ENCODE measurements around the gene SHISA9.

Gene SHISA9

GRCh38 chr16:12876778-12877177 lies 24.6 kb upstream of the SHISA9 start:
- H3K4me1 ChIP-seq (ENCODE audit: control insufficient read depth, insufficient read depth, low read length) = peaks cover 20% of the 10 kb centered on the region
- no peaks in the 10 kb centered on the region for H3K36me3 ChIP-seq (ENCODE audit: control insufficient read depth, insufficient read depth, low read length, severe bottlenecking)
- no peak overlapping the region for H3K9ac ChIP-seq (ENCODE audit: low read length)
- no peak for DNase-seq (ENCODE audit: low read depth)
- no peaks in the 10 kb centered on the region for H3K9me3 ChIP-seq (ENCODE audit: control insufficient read depth, low read length)
- no peak overlapping the region for H3K4me3 ChIP-seq (ENCODE audit: low read length)
- H3K27me3 ChIP-seq (replicated peaks; ENCODE audit: control insufficient read depth, insufficient read depth, low read length) = no peaks in the 10 kb centered on the region

DNA sequence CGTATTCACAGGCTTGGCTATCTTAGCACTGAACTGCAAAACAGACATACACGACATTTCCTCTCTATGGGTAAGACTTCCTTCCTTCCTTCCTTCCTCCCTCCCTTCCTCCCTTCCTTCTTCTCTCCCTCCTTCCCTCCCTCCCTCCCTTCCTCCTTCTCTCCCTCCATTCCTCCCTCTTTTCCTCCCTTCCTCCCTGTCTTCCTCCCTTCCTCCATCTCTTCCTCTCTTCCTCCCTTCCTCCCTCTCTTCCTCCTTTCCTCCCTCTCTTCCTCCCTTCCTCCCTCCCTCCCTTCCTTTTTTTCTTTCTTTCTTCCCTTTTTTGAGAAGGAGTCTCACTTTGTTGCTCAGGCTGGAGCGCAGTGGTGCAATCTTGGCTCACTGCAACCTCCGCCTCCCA lies 22.4 kb upstream of the SHISA9 start:
- no peaks in the 10 kb centered on the region for H3K27me3 ChIP-seq (replicated peaks; ENCODE audit: control insufficient read depth, insufficient read depth, low read length)
- no peaks in the 10 kb centered on the region for H3K9me3 ChIP-seq (ENCODE audit: control insufficient read depth, low read length)
- no peak overlapping the region for H3K4me3 ChIP-seq (ENCODE audit: low read length)
- no peak for DNase-seq (ENCODE audit: low read depth)
- peaks cover 19% of the 10 kb centered on the region for H3K4me1 ChIP-seq (ENCODE audit: control insufficient read depth, insufficient read depth, low read length)
- H3K36me3 ChIP-seq (ENCODE audit: control insufficient read depth, insufficient read depth, low read length, severe bottlenecking) = no peaks in the 10 kb centered on the region
- H3K9ac ChIP-seq (ENCODE audit: low read length) = no peak overlapping the region

DNA sequence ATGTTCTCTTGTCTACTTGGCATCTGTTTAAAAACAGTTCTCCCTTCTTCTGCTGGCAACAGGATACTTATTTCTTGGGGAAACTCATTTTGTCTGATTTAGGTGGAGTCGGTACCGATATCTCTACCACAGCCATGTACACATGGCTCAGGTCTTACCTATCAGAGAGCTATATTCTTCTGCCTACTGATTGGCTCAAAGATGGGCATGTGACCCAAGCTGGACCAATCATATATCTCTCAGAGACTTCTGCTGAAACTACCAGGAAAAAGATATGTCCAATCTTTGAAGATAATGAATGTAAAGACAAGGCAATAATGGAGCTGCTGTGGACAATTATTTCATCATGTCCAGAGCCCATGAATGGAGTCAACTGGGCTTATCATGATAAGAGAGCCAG lies 21.6 kb upstream of the SHISA9 start:
- H3K9ac ChIP-seq (ENCODE audit: low read length) = no peak overlapping the region

GRCh38 chr16:12881182-12881581 lies 20.2 kb upstream of the SHISA9 start:
- Histone ChIP-seq H3K4me1 (ENCODE audit: control insufficient read depth, insufficient read depth, low read length) (peaks cover 13% of the 10 kb centered on the region), H3K4me3 (ENCODE audit: low read length) (no peak overlapping the region)
- no peak for DNase-seq (ENCODE audit: low read depth)

More for the DNA sequence above, 21.6 kb upstream of the SHISA9 start:
- no peak for DNase-seq (ENCODE audit: low read depth)
- Histone ChIP-seq H3K4me1 (ENCODE audit: control insufficient read depth, insufficient read depth, low read length) (peaks cover 13% of the 10 kb centered on the region), H3K36me3 (ENCODE audit: control insufficient read depth, insufficient read depth, low read length, severe bottlenecking) (no peaks in the 10 kb centered on the region), H3K27me3 (replicated peaks; ENCODE audit: control insufficient read depth, insufficient read depth, low read length) (no peaks in the 10 kb centered on the region), H3K4me3 (ENCODE audit: low read length) (no peak overlapping the region), H3K9me3 (ENCODE audit: control insufficient read depth, low read length) (no peaks in the 10 kb centered on the region)

DNA sequence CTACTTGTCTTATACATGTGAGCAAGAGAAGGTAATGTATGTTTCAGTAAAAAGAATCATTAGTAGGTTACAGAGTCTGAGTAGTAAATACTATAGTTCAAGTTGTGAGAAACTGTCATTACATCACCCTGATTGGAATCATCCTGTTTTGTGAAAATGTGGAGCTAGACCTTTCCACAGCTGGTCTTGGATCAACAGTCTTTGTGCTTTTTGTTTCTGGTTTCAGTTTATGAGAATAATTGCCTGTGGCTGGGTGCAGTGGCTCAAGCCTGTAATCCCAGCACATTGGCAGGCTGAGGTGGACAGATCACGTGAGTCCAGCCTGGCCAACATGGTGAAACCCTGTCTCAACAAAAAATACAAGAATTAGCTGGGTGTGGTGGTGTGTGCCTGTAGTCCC lies 19.7 kb upstream of the SHISA9 start:
- Histone ChIP-seq H3K4me3 (ENCODE audit: low read length) (no peak overlapping the region), H3K4me1 (ENCODE audit: control insufficient read depth, insufficient read depth, low read length) (peaks cover 13% of the 10 kb centered on the region), H3K9me3 (ENCODE audit: control insufficient read depth, low read length) (no peaks in the 10 kb centered on the region), H3K9ac (ENCODE audit: low read length) (no peak overlapping the region), H3K36me3 (ENCODE audit: control insufficient read depth, insufficient read depth, low read length, severe bottlenecking) (no peaks in the 10 kb centered on the region), H3K27me3 (replicated peaks; ENCODE audit: control insufficient read depth, insufficient read depth, low read length) (no peaks in the 10 kb centered on the region)
- DNase-seq (ENCODE audit: low read depth) = no peak

More at GRCh38 chr16:12881182-12881581, 20.2 kb upstream of the SHISA9 start:
- Histone ChIP-seq H3K36me3 (ENCODE audit: control insufficient read depth, insufficient read depth, low read length, severe bottlenecking) (no peaks in the 10 kb centered on the region), H3K27me3 (replicated peaks; ENCODE audit: control insufficient read depth, insufficient read depth, low read length) (no peaks in the 10 kb centered on the region), H3K9ac (ENCODE audit: low read length) (no peak overlapping the region), H3K9me3 (ENCODE audit: control insufficient read depth, low read length) (no peaks in the 10 kb centered on the region)

DNA sequence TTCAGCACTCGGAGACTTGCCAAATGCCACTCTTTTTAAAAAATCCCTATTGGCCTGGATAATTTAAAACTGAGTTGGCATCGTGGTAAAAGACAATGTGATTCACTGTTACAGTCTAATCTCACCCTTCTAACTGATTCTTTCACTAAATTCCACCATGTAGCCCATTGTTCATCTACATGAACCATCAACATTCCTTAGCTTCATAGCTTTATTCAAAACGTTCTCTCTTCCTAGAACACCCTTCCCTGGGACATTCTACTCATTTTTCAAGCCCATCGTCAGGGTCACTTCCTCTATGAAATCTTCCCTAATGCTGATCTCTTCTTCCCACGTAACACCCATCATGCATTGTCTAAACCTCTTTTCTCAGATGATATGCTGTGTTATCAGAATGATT lies 15.7 kb upstream of the SHISA9 start:
- Histone ChIP-seq H3K4me3 (ENCODE audit: low read length) (no peak overlapping the region), H3K4me1 (ENCODE audit: control insufficient read depth, insufficient read depth, low read length) (peaks cover 9% of the 10 kb centered on the region), H3K27me3 (replicated peaks; ENCODE audit: control insufficient read depth, insufficient read depth, low read length) (peaks cover 3% of the 10 kb centered on the region), H3K9ac (ENCODE audit: low read length) (no peak overlapping the region), H3K9me3 (ENCODE audit: control insufficient read depth, low read length) (no peaks in the 10 kb centered on the region), H3K36me3 (ENCODE audit: control insufficient read depth, insufficient read depth, low read length, severe bottlenecking) (no peaks in the 10 kb centered on the region)
- DNase-seq (ENCODE audit: low read depth) = no peak

GRCh38 chr16:12891836-12892235 lies 9.6 kb upstream of the SHISA9 start:
- Histone ChIP-seq H3K36me3 (ENCODE audit: control insufficient read depth, insufficient read depth, low read length, severe bottlenecking) (no peaks in the 10 kb centered on the region), H3K9me3 (ENCODE audit: control insufficient read depth, low read length) (no peaks in the 10 kb centered on the region), H3K4me1 (ENCODE audit: control insufficient read depth, insufficient read depth, low read length) (no peaks in the 10 kb centered on the region), H3K27me3 (replicated peaks; ENCODE audit: control insufficient read depth, insufficient read depth, low read length) (peaks cover 18% of the 10 kb centered on the region), H3K4me3 (ENCODE audit: low read length) (no peak overlapping the region), H3K9ac (ENCODE audit: low read length) (no peak overlapping the region)
- no peak for DNase-seq (ENCODE audit: low read depth)

GRCh38 chr16:12893050-12893750 lies 8.2 kb upstream of the SHISA9 start:
- Histone ChIP-seq H3K9ac (ENCODE audit: low read length) (no peak overlapping the region), H3K4me1 (ENCODE audit: control insufficient read depth, insufficient read depth, low read length) (no peaks in the 10 kb centered on the region), H3K9me3 (ENCODE audit: control insufficient read depth, low read length) (no peaks in the 10 kb centered on the region), H3K27me3 (replicated peaks; ENCODE audit: control insufficient read depth, insufficient read depth, low read length) (peaks cover 25% of the 10 kb centered on the region), H3K36me3 (ENCODE audit: control insufficient read depth, insufficient read depth, low read length, severe bottlenecking) (no peaks in the 10 kb centered on the region), H3K4me3 (ENCODE audit: low read length) (no peak overlapping the region)
- DNase-seq (ENCODE audit: low read depth) = no peak

GRCh38 chr16:12896562-12896961 lies 4.8 kb upstream of the SHISA9 start:
- peak; percentile 39 for DNase-seq (ENCODE audit: low read depth)
- H3K36me3 ChIP-seq (ENCODE audit: control insufficient read depth, insufficient read depth, low read length, severe bottlenecking) = no peaks in the 10 kb centered on the region
- peaks cover 22% of the 10 kb centered on the region for H3K27me3 ChIP-seq (replicated peaks; ENCODE audit: control insufficient read depth, insufficient read depth, low read length)
- no peak overlapping the region for H3K9ac ChIP-seq (ENCODE audit: low read length)
- H3K9me3 ChIP-seq (ENCODE audit: control insufficient read depth, low read length) = no peaks in the 10 kb centered on the region
- H3K4me1 ChIP-seq (ENCODE audit: control insufficient read depth, insufficient read depth, low read length) = no peaks in the 10 kb centered on the region
- no peak overlapping the region for H3K4me3 ChIP-seq (ENCODE audit: low read length)

- Histone ChIP-seq H3K4me1 (ENCODE audit: control insufficient read depth, insufficient read depth, low read length) (no peaks in the 10 kb centered on the region), H3K36me3 (ENCODE audit: control insufficient read depth, insufficient read depth, low read length, severe bottlenecking) (no peaks in the 10 kb centered on the region), H3K4me3 (ENCODE audit: low read length) (no peak overlapping the region), H3K9me3 (ENCODE audit: control insufficient read depth, low read length) (no peaks in the 10 kb centered on the region), H3K27me3 (replicated peaks; ENCODE audit: control insufficient read depth, insufficient read depth, low read length) (peaks cover 25% of the 10 kb centered on the region), H3K9ac (ENCODE audit: low read length) (no peak overlapping the region)
- no peak for DNase-seq (ENCODE audit: low read depth)
Observed at GRCh38 chr16:12898551-12898950, 2.8 kb upstream of the SHISA9 start.

- no peak overlapping the region for H3K4me3 ChIP-seq (ENCODE audit: low read length)
- no peak for DNase-seq (ENCODE audit: low read depth)
- no peaks in the 10 kb centered on the region for H3K4me1 ChIP-seq (ENCODE audit: control insufficient read depth, insufficient read depth, low read length)
- H3K9ac ChIP-seq (ENCODE audit: low read length) = no peak overlapping the region
- no peaks in the 10 kb centered on the region for H3K9me3 ChIP-seq (ENCODE audit: control insufficient read depth, low read length)
- peaks cover 30% of the 10 kb centered on the region for H3K27me3 ChIP-seq (replicated peaks; ENCODE audit: control insufficient read depth, insufficient read depth, low read length)
- no peaks in the 10 kb centered on the region for H3K36me3 ChIP-seq (ENCODE audit: control insufficient read depth, insufficient read depth, low read length, severe bottlenecking)
Observed at GRCh38 chr16:12899529-12900143, 1.8 kb upstream of the SHISA9 start.

Measured in adipocyte (in vitro differentiated cells).